SH-SY5Y (cell line): Measurements from ENCODE around the gene FBXW4.

Experiments
- GATA2 ChIP-seq: IDR thresholded peaks from 2 replicates; pipeline ENCODE4 v1.6.1; 2011; ENCODE audit warnings: mild to moderate bottlenecking, low read depth, low read length
- GATA3 ChIP-seq: IDR thresholded peaks from 2 replicates; pipeline ENCODE4 v1.6.1; 2011; ENCODE audit warnings: low read depth, mild to moderate bottlenecking, low read length, moderate library complexity

DNA sequence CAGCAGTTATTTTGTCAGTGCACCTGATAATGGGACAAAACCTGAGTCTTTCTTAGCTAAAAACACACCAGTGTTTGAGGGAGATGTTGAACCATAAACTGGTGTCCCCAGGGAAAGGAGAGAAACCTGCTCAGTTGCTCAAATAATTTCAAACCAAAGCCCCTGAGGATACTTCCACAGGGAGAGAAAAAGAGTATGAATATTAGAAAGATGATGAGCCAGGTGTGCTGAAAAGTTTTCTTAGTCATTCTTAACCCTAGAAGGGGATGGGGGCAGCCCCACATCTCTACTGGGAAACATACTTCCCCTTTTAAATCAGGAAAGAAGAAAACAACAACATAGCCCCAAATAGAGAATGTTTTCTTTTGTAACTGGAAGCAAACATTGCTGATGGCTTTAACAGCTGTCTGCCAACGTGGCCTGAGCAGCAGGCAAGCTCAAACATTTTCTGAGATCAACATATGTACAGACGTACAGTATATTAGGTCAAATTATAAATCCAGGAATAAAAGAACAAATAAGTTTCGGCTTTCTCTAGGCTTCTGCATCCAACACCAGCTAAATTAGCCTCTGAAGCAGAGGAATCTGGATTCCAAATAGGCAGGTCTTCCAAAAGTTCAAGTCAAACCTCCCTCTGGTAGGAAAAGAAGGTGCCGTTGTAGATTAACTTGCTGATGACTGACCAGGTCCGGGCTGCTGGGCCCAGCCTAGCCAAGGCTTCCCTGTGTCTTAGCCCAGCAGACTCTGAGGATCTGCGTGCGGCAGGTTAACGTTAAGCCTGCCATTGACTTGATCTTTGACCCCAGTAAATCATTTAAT is 30.5 kb upstream of the FBXW4 start:
- no peak for TF ChIP-seq GATA2
- TF ChIP-seq GATA3: no peak
